NCI-H345 treated with DMSO at 0.1 percent for 48 hours (cell line): ENCODE data around the gene FOSL2.
A peak's percentile ranks its signal among the peaks of the same experiment; 100 is the strongest.

Source experiments
- DNase-seq: peaks from one replicate; lab custom pipeline; 2025; ENCODE audit not compliant: unreplicated experiment; lab: John Stamatoyannopoulos, UW

The FOSL2 gene

DNA sequence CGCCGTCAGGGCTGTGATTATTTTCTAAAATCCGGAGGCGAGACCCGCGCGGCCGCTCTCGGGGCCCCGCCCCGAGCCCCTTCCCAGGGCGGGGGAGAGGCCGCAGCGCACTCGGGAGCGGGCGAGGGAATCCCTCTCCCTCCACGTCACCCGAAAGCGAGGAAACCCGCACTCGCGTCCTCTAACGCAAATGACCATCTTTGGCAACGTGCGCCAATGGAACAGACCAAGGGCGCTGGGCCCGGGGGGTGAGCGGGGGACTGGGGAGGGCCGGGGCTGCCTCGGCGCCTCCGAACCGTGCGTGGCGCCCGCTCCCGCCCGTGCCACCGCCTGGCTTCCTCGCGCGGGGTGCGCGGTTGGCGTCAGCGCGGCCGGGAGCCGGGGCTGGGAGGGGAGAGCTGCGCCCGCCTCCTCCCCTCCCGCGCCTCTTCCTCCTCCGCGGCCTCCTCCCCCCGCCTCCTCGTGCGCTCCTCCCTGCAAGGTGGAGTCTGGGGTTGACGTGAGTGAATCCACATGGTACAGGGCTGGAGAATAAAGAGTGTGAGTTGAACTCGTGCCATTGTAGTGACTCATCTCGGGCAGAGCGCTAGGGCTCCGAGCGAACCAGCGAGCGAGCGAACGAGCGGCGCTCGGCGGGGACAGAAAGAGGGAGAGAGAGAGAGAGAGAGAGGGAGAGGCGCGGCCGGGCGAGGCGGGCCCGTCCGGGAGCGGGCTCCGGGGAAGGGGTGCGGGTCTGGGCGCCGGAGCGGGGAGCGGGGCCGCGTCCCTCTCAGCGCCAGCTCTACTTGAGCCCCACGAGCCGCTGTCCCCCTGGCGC, at the start of gene FOSL2:
Gene FOSL2 (plus strand): TSS at position 562 of the 817 bp plus-strand sequence. CDS start 863 bp downstream, outside the sequence.
- peak; percentile 98 for DNase-seq

DNA sequence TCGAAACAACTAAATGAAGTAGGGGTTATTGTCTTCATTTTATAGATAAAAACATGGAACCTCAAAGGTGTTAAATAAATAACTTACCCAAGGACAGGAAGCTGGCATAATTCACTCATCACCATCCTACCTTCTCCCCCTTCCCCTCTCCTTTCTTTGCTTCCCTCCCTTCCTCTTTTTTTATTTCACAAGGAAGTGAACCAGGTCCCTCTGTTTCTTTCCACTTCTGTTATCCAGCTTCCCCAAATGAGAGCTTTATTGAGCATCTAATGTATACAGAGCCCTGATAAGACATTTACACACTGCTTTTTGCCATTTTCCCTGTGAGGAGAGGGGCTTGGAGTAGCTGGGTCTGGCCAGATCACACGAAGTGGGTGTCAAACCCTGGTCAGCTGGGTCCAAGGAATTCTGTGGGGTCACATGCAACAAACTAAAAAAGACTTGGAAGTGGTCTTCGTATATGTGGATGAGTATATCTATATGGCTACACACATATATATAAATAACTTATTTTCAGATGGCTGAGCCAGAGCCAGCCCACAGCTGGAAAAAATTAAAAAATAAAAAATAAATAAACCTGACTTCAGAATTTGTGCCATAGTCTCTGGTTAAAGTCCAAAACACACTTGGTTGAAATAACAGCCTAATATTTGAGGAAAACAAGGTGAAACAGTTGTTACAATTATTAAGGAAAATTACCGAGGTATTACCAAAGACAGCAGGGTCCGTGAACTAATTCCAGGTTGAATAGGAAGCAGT, 49.3 kb upstream of the FOSL2 start:
- no peak for DNase-seq

DNA sequence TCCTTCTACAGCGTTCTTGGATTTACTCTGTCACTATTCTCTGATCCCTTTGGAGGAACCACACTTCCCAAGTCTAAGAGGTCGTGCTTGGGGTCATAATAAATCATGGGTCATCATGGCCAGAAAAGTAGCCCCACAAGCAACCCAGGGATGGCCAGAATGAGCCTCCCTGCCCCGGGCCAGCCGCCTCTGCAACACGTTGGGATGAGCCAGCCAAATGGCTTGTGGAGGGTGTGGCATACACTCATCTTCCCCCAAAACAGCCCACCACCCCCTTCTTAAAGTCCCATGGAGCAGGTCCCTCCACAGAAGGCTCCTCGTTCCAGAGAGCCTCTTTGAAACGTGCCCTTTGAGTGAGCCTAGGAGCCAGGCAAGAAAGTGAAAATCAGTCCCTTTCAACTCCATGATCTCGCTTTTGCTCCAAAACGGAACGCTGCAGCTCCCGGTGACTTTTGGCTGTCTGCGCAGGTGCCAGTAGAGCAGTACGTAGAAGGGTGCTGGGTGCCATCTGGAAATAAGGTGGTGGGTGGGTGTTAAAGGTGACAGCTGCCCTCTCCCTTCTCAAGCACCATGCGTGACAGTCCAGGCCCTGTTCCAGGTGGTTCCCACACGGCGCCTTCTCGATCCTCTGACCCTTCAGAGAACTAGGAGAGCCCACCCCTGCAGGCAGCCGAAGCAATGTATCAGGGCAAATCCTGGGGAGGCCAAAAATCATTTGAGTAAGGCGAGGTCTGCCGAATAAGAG, 48.5 kb upstream of the FOSL2 start:
- DNase-seq = no peak

DNA sequence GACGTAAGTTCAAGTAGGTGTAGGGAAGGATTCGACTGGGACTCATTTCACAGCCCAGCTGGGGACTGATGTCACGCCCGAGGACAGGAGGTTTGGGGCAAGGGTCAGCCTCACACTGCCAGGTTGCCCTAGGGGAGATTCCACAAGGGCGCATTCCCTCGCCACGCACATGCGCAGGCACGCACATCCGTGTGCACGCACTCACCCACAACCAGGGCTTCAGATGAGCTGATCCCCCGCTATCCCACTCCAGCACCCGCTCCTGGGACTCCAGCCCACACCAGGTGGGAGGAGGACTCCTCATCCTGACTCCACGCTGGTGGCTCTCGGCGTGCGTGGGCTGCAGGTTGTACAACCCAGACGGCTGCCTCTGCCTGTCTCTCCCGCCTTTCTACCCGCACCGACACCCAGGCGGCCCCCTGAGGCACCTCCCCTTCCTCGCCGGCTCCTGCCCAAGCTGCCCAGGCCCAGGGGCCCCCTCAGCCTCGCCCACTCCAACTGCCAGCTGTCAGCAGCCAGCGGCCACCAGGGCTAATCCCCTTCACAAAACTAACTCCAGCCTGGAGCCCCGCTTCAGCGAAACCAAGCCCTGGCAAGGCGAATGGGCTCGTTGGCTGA, 47.8 kb upstream of the FOSL2 start:
- no peak for DNase-seq

DNA sequence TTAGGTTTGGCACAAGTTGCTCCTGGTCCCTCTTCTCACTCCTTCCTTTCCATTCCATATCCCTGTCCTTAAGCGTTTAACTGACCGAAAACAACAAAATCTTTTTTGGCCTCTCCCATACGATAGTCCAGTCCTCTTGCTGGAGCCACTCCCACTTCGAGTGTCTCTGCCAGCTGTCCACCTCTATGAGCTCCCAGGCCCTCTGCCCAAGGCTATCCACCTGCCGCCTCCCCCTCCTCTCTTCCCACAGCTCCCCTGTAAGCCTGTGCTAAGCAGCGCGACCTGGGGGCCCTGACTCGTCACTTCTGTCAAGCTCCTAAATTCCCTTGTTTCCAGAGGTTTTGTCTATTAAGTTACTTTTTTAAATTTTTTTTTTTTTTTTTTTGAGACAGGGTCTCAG, 47.0 kb upstream of the FOSL2 start:
- no peak for DNase-seq

DNA sequence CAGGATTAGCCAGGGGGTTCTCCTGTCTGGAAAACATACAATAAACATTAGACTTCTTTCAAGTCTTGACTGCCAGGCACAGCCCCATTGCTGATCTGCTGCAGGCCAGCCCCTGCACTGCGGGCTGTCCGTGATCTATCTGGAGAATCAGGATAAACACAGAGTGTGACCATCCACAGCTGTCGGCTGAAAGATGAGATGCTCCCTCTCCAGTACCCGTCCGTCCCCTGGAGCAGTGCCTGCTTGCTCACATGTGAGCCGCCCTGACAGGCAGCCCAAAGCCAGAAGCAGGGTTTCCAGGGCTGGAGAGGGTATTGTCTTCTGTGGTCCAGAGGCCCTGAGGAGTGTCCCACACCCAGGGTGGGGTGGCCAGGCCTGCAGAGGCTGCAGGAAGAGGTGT, 46.1 kb upstream of the FOSL2 start:
- DNase-seq = no peak

DNA sequence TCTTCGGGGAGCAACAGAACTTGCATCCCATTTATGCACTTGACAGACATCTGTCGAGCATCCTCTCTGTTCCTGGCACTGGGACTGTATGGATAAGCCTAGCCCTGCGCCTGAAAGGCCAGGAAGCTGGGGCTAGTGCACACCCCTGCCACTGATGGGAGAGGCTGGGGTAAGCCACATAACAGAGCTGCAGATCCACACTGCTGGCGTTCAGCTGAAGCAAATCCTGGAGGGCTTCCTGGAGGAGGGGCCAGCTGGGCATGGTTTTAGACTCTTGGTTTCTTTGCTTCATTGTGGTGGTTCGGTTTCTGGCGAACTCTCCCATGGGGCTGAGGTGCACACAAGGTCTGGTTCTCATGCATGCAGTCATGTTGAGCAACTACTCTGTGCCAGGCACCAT, 45.5 kb upstream of the FOSL2 start:
- DNase-seq = no peak

DNA sequence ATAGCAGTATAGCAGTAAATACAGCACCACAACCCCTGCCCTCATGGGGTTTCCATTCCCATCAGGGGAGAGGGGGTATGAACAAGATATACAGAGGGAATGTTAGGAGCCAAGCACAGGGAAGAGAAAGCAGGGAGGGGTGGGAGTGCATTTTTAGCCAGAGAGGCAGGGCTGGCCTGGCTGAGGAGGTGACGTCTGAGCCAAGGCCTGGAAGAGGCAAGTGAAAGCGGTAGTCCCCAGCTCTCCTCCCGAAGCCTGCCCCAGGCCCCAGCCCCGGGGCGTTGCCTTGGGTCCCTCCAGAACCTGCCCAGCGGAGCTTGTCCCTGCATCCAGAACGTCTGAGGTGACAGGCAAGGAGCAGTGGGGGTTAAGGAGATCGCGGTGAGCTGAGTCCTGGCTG, 45.1 kb upstream of the FOSL2 start:
- no peak for DNase-seq

DNA sequence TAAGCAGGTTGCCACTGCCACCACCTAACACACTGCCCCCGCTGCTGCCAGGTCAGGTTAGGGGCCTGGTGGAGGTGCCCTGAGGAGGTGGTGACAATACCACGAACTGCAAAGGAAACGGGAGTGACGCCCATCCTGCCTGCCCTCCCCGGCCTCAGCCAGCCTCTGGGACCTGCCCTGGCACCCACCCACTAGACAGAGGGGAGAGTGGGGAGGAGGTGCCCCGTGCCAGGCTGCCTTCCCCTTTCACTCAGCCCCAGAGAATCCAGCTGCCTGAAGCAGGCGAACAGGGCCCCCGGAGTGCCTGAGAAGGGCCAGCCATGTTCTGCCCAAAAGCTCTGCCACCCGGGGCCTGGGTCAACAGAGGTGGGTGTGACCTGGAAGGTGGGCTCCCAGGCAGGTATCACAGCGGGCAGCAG, 44.5 kb upstream of the FOSL2 start:
- no peak for DNase-seq

DNA sequence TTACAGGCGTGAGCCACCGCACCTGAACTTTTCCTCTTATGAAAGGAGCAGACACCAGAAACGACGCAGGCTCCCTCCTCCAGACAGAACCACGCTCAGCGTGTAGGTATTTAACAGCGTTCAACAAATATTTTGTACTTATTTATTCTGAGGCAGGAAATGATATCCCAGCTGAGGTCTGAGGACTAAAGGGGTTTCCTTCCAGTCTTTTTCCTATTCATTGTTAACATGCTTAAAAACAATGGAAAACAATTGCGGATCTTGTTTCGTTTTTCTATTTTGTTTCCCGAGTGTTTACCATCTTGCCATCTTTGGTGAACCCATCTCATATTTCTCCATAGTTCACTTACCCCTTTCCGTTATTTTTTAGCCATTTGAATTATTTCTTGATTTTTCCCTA, 43.7 kb upstream of the FOSL2 start:
- DNase-seq = no peak

DNA sequence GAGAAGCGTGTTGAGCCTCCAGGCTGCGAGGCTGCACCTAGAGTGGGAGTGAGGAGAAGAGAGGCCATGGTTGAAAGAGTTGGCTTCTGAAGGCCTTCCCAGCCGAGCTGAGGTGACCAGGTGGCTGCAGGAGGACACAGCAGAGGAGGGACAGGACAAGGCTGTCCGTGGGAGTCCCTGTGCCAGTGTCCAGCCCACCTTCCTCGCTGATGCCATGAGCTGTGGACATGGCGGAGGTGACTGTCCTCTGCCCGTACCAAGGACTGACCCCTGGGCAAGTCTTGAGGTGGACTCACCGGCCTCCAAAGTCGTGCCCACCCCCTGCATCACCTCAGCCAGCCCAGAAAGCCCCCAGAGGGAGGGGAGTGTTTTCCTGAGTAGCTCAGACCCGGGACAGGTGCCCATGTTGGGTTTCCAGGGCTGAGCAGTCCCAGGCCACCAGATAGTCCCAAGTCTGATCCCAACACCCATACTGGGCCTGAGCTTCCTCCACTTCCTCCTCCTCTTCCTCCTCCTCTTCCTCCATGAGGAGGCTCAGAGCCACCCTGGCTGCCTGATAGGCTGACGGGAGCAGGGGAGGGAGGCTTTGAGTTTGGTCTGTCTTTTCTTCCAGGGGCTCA, 43.0 kb upstream of the FOSL2 start:
- DNase-seq = no peak

DNA sequence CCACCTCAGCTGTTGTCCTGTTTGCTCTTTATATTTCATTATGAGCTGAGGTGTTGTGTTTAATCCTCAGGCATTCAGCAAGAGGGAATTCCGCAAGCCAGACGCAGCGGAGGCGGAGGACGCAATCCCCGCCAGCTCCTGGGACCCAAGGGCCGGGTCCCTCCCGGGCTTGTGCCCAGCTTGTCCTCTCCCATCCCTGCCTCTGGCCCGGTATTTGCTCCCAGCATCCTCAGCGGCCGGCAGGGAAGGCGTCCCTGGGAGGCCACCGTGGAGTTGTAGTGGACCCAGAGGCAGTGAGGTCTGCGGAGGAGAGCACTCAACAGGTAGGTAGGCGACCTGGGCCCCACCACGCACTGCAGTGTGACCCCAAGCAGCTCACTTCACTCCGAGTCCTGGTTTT, 42.5 kb upstream of the FOSL2 start:
- DNase-seq = no peak

DNA sequence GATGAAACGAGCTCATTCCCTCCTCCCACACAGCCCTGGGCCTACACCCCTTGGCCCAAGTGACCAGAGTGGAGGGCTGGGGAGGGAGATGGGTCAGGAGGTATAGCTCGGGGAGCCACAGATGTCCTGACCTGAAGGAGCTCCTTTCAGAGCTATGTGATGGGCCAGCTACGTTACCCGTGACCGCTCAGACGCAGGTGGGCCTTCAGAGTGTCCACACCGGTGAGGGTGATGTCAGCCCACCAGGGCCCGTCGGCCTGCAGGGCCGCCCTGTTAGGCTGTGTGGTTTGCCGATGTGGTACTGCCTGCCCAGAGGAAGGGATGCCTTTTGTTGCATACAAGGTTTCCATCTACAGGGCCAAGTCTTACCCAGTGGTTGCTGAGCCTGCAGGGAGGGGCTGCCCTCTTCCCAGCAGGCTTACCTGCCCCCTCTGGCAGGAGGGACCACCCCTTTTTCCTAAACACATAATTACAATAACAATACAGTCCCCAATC, 41.8 kb upstream of the FOSL2 start:
- DNase-seq = no peak

DNA sequence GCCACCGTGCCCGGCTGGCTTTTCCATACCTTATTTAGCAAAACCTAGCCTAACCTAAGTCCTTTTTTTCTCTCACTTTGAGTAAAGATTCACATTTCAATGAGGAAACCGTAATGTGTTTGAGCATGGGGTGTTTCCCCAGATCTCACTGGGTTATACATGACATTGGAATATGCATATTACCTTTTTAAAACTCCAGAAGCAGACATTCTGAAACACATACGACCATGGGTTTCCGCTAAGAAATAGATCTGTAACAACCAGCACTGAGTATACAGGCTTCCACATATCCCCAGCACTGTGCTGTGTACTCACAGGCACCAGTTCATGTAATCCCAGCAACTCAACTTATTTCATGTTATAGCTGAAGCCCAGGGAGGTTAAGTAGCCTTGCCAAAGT, 41.0 kb upstream of the FOSL2 start:
- DNase-seq = no peak

DNA sequence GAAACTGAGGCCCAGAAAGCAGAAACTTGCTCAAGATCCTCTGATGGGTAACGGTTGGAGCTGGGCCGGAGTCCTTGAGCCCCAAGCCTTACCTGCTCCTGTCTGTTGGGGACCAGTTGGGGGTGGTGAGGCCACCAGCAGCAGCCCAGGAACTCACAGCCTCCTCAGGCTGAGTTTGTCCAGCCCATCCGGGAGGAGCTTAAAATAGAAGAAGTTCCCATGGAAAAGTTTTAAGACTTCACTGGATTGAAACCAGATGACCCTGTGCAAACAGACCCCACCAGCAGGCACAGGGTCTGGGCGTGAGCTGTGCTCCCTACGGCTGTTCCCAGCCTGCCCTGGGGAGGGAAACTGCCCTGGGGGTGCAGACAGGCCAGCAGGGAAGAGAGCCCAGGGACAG, 40.6 kb upstream of the FOSL2 start:
- DNase-seq = no peak

DNA sequence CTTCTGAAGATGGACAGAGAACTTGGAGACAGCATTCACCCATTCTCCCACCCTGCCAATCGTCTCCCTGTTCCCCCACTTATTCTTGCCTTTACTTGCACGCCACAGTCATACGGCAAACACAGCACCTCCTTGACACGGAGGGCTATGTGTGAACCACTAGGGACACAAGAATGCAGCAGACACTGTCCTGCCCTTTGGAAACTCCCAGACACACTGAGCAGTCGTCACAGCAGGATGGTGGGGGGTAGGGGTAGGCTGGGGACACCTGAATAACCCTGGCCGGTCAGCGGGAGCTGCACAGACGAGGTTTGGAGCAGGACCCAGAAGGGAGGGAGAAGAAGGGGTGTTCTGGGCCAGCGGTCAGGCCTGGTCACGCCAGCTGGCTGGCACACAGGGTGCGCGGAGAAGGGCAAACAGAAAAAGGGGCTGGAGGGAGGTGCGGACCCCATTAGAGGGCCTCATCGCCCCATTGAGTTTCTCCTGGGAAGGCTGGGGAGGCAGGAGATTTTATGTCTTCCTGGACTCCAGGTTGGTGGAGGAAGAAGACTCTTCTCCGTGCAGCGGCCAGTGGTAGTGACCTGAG, 40.0 kb upstream of the FOSL2 start:
- DNase-seq = no peak

DNA sequence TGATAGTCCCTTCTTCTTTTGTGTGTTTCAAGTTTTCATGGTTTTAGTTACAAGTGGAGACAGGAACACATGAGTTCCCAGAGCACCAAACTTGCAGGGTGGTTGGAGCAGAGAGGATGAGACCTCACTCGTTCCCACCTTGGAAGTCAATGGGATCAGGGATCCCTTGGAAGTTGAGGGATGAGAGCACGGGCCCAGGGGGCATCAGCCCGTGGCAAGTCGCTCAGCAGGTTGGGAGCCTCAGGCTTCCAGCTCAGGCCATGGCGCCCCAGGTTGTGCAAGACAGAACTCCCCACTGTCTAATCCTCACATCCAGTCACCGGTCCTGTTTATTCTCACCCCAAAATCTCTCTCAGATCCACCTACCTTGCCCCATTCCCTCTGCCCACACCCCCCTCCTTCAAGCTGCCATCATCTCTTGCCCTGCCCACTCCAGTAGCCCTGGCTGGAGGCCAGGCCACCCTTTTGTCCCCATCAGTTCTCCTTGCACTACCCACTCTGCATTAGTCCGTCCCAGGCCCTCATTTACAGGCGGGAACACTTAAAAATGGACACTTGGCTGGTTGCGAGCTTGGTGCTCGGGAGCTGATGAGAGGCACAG, 37.6 kb upstream of the FOSL2 start:
- no peak for DNase-seq

DNA sequence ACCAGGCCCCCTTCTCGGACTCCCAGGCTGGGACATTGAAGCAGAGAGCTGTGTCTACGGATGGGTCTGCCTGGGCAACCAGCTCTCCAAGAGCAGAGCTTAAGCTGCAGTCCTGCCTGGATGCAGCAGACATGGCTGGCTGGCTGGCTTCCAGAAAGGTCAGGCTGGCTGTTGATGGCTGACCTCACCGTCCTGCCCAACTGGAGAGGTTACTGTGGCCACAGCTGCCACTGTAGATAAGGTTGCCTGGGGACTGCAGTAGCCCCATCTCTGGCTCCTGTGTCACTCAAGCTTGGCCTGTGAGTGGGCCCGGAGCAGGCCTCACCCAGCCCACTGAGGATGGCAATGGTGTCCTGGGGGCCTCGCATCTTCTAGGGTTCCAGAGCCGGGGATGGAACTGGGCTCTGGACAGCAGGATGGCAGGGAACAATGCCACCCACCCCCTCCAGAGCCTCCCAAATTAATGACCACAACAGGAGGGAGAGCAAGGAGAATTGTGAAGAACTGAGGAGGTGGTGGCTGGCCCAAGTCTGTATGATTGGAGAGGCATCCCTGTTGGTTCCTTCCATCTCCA, 37.0 kb upstream of the FOSL2 start:
- DNase-seq = no peak

DNA sequence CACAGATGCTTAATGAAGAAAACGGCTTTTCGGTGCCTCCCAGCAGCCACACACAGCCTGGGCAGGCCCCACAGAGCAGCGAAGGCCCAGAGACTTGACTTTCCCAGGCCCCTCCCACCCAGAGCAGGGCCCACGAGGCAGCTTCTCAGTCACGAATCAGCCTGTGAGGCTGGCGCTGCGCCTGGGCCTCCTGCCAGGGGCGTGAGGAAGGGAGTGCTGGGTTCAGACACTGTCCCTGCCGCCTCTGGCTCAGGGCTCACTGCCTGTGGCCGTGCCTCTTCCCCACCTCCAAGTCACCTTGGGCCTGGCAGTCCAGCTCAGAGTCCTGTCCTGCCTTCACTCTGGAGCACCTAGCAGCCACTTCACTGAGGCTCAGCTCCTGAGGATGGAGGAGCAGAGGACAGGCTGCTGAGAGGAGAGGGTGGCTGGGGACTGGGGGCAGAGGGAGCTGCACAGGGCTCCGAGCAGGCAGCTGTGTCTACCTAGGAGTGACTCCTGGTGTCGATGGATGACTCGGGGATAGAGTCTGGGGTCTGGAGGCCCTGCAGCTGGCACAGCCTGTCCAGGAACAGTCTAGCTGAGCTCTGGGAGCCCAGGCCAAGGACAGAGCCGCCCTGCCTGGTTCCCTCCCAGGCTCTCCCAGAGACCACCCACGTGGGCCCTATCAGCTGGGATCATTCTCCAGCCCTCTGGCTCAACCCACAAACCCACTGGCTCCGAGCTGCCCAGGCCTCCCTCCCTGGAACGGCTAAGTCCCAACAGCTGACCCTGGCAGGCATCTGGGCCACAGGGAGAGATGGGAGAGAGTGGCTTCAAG, 36.4 kb upstream of the FOSL2 start:
- DNase-seq = no peak
